OCI-LY1 (cell line): ENCODE data around the gene ZBP1.

Source experiments
- H2AFZ ChIP-seq: fragments of 200-600 bp; sonication (generic), shearing (Covaris generic); 2 replicates; pipeline ENCODE4 v1.6.0; 2014; ENCODE audit warnings: antibody characterized with exemption, mild to moderate bottlenecking, low read length
- H3F3A ChIP-seq: fragments of 200-600 bp; sonication (generic), shearing (Covaris generic); 2 replicates; pipeline ENCODE4 v1.6.0; 2014; ENCODE audit warnings: mild to moderate bottlenecking, antibody characterized with exemption, low read length, moderate library complexity; ENCODE audit not compliant: insufficient read depth
- H3K27ac ChIP-seq: fragments of 200-600 bp; sonication (generic); 2 replicates; pipeline ENCODE4 v1.5.1; 2014; ENCODE audit warnings: low read length, mixed run types, mild to moderate bottlenecking, low read depth; ENCODE audit not compliant: poor library complexity, severe bottlenecking
- H3K27me3 ChIP-seq: fragments of 200-600 bp; sonication (generic); 2 replicates; pipeline ENCODE4 v1.6.0; 2014; ENCODE audit warnings: antibody characterized with exemption, mild to moderate bottlenecking, low read length, moderate library complexity; ENCODE audit not compliant: insufficient read depth
- H3K36me3 ChIP-seq: fragments of 200-600 bp; sonication (generic); 2 replicates; pipeline ENCODE4 v1.6.1; 2014; ENCODE audit warnings: mild to moderate bottlenecking, antibody characterized with exemption, low read length, moderate library complexity, mixed read lengths; ENCODE audit not compliant: insufficient read depth
- H3K4me1 ChIP-seq: fragments of 200-600 bp; sonication (generic); 2 replicates; pipeline ENCODE4 v1.5.1; 2014; ENCODE audit warnings: mild to moderate bottlenecking, low read length, moderate library complexity; ENCODE audit not compliant: insufficient read depth, severe bottlenecking
- H3K4me2 ChIP-seq: fragments of 200-600 bp; sonication (generic), shearing (Covaris generic); 2 replicates; pipeline ENCODE4 v1.6.1; 2014; ENCODE audit warnings: low read length
- H3K4me3 ChIP-seq: fragments of 200-600 bp; sonication (generic); 2 replicates; pipeline ENCODE4 v1.5.1; 2014; ENCODE audit warnings: low read length, low read depth, mild to moderate bottlenecking, mixed read lengths; ENCODE audit not compliant: poor library complexity, severe bottlenecking
- H3K79me2 ChIP-seq: fragments of 200-600 bp; shearing (Covaris generic); 2 replicates; pipeline ENCODE4 v1.6.1; 2016; ENCODE audit warnings: mixed run types, low read length, mixed read lengths; ENCODE audit not compliant: insufficient read depth
- H3K9ac ChIP-seq: fragments of 200-600 bp; sonication (generic), shearing (Covaris generic); 2 replicates; pipeline ENCODE4 v1.6.1; 2014; ENCODE audit warnings: mild to moderate bottlenecking, low read length, mixed read lengths
- H3K9me2 ChIP-seq: fragments of 200-600 bp; sonication (generic), shearing (Covaris generic); 2 replicates; pipeline ENCODE4 v1.6.1; 2014; ENCODE audit warnings: low read depth, mild to moderate bottlenecking, low read length, mixed read lengths
- H3K9me3 ChIP-seq: fragments of 200-600 bp; shearing (Covaris generic); 2 replicates; pipeline ENCODE4 v1.6.1; 2014; ENCODE audit warnings: low read length, mixed read lengths
- H4K20me1 ChIP-seq: fragments of 200-600 bp; sonication (generic), shearing (Covaris generic); 2 replicates; pipeline ENCODE4 v1.6.0; 2016; ENCODE audit warnings: mild to moderate bottlenecking, low read length; ENCODE audit not compliant: insufficient read depth
- EZH2 ChIP-seq: fragments of 200-600 bp; sonication (generic), shearing (Covaris generic); IDR thresholded peaks from 2 replicates; pipeline ENCODE4 v1.8.0; 2017; ENCODE audit warnings: borderline replicate concordance, mixed run types, mild to moderate bottlenecking, antibody characterized with exemption, low read length, moderate library complexity, mixed read lengths
- TF ChIP-seq, protein P1 (sequence below): fragments of 200-600 bp; sonication (generic), shearing (Covaris generic); IDR thresholded peaks from 2 replicates; pipeline ENCODE4 v1.5.1; 2017; ENCODE audit warnings: mild to moderate bottlenecking, antibody characterized with exemption, low read length, moderate library complexity, mixed read lengths

ZBP1 gene

DNA sequence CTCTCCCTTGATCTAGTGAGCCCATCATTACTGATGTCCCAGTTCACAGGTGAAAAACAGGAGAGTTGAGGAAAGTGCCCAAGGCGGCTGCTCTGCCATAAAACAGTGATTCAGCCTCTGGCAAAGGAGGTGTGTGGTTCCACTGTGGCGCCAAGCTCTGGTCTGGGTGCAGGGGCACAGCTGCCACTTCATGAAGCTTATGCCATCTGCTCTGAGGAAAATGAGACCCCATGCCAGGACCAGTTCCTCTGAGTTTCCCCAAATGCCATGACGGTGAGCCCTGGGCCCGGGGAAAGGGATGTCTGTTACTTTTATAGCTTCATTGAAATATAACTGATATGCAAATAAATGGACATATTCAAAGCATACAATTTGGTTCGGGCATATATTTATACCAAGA is 33.7 kb upstream of the ZBP1 start:
- peaks cover 20% of the 10 kb centered on the region; the same call in 1 of the 2 replicates for H3K27me3 ChIP-seq
- no peak overlapping the region for H3K9ac ChIP-seq
- H3K79me2 ChIP-seq = no peaks in the 10 kb centered on the region
- no peak overlapping the region for H3K27ac ChIP-seq
- no peaks in the 10 kb centered on the region for H3K9me3 ChIP-seq
- H3F3A ChIP-seq = no peaks in the 10 kb centered on the region
- H3K4me3 ChIP-seq = no peak overlapping the region
- TF ChIP-seq, protein P1, sequence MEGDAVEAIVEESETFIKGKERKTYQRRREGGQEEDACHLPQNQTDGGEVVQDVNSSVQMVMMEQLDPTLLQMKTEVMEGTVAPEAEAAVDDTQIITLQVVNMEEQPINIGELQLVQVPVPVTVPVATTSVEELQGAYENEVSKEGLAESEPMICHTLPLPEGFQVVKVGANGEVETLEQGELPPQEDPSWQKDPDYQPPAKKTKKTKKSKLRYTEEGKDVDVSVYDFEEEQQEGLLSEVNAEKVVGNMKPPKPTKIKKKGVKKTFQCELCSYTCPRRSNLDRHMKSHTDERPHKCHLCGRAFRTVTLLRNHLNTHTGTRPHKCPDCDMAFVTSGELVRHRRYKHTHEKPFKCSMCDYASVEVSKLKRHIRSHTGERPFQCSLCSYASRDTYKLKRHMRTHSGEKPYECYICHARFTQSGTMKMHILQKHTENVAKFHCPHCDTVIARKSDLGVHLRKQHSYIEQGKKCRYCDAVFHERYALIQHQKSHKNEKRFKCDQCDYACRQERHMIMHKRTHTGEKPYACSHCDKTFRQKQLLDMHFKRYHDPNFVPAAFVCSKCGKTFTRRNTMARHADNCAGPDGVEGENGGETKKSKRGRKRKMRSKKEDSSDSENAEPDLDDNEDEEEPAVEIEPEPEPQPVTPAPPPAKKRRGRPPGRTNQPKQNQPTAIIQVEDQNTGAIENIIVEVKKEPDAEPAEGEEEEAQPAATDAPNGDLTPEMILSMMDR = no peak
- no peak for TF ChIP-seq EZH2
- H2AFZ ChIP-seq = no peak overlapping the region
- H3K9me2 ChIP-seq = no peaks in the 10 kb centered on the region
- H3K4me2 ChIP-seq = no peak overlapping the region
- no peaks in the 10 kb centered on the region for H4K20me1 ChIP-seq
- H3K4me1 ChIP-seq = no peaks in the 10 kb centered on the region
- H3K36me3 ChIP-seq = no peaks in the 10 kb centered on the region

DNA sequence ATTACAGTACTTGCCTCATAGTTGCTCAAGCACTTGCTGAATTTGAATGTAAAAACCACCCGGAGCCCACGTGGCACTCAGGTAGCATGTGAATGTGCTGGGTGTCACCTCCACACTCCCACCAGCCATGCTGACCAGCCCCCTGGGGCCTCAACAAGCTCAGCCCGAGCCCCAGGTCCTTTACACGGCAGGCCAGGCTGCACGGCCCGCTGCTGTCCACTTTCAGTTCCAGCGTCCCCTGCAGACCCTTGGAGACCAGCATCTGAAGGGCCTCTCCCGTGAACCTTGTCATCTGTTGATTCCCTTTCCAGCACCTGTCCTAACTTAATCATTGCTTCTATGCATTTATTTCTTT is 33.3 kb upstream of the ZBP1 start:
- H3F3A ChIP-seq = no peaks in the 10 kb centered on the region
- TF ChIP-seq, protein P1 = no peak
- TF ChIP-seq EZH2 = no peak
- peaks cover 20% of the 10 kb centered on the region; the same call in 1 of the 2 replicates for H3K27me3 ChIP-seq
- no peaks in the 10 kb centered on the region for H3K36me3 ChIP-seq
- H3K9me3 ChIP-seq = no peaks in the 10 kb centered on the region
- H2AFZ ChIP-seq = no peak overlapping the region
- H4K20me1 ChIP-seq = no peaks in the 10 kb centered on the region
- no peaks in the 10 kb centered on the region for H3K4me1 ChIP-seq
- H3K79me2 ChIP-seq = no peaks in the 10 kb centered on the region
- H3K4me3 ChIP-seq = no peak overlapping the region
- H3K9me2 ChIP-seq = no peaks in the 10 kb centered on the region
- H3K27ac ChIP-seq = no peak overlapping the region
- no peak overlapping the region for H3K4me2 ChIP-seq
- no peak overlapping the region for H3K9ac ChIP-seq

DNA sequence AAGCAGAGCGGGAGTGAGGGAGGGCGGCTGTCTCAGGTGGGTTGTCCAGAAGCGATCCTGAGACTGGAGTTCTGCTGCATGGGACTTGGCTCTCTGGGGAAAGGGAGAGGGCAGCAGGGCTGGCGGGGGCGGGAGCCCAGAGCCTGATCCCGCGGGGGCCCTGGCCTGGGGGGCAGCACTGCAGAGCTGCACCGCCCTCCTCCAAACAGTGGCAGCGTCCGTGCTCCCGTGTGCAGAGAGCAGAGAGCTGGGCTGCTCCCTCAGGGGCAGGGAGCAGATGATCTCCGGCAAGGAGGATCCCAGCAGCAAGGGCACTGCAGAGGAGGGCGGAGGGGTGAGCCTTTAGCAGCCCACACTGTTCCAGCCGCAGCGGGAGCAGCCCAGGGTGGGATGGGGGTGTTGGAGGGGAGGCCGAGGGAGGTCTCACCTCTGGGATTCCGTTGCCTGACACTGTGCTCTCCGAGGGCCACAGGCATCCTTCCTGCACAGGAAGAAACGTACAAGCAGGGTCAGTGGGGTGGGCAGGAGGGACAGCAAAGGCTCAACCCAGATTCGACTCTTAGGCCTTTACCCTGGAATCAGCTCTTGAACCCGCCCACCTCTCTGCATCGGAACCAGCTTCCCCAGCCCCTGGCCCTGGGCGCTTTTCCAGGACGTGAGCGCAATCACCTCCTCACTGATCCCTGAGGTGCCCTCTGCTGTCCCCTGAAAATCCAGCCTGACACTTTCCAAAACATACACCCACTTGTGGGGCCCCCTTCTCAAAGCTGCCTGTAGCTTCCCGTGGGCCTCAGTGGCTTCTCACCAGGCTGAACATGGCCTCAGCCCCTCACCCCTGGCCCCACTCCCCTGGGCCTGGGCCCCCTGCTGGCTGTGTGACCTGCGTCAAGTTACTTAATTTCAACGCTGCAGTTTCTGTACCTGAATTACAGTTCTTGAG is 32.6 kb upstream of the ZBP1 start:
- no peaks in the 10 kb centered on the region for H3K9me2 ChIP-seq
- H2AFZ ChIP-seq = no peak overlapping the region
- H3K4me1 ChIP-seq = no peaks in the 10 kb centered on the region
- peaks cover 18% of the 10 kb centered on the region; the same call in 1 of the 2 replicates for H3K27me3 ChIP-seq
- no peak overlapping the region for H3K4me3 ChIP-seq
- H3K9ac ChIP-seq = no peak overlapping the region
- H3K4me2 ChIP-seq = no peak overlapping the region
- no peak for TF ChIP-seq EZH2
- TF ChIP-seq, protein P1 = no peak
- H4K20me1 ChIP-seq = no peaks in the 10 kb centered on the region
- H3F3A ChIP-seq = no peaks in the 10 kb centered on the region
- no peaks in the 10 kb centered on the region for H3K9me3 ChIP-seq
- no peaks in the 10 kb centered on the region for H3K79me2 ChIP-seq
- H3K36me3 ChIP-seq = no peaks in the 10 kb centered on the region
- H3K27ac ChIP-seq = no peak overlapping the region
